ENCODE data around the gene BHLHE41. TPM values are rescaled to one million over a fixed set of nuclear protein-coding genes. Genes with fewer than 3 reads are reported as not detected.

Gene BHLHE41
- total RNA-seq, 3 donors from 2014 or later = 0.05 to 0.28 TPM; not detected in 1

DNA sequence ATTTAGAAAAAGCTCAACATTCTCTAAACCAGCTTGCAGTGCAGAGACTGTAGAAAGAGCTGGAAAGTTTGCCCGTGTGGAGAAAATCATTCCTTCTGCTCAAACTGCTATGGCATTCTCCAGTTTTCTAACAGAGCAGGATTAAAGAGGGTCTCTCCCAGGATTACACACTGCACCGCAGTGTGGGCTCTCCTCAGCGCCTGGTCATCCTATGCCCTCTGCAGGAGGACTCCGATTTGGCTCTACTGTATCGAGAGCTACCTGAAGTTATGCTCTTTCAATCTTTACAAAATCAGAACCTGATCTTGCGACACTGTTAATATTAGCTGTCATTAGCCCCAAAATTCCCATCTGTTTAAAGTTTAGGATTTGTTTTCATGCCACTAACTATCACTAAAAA lies 33.0 kb downstream of the BHLHE41 start:
- Mint-ChIP-seq H3K9me3 (no peaks in the 10 kb centered on the region), H3K4me3 (no peak overlapping the region), H3K27me3 (ENCODE audit: low read depth) (peaks cover 2% of the 10 kb centered on the region), H3K4me1 (ENCODE audit: low read depth) (no peaks in the 10 kb centered on the region), H3K36me3 (ENCODE audit: insufficient read depth) (no peaks in the 10 kb centered on the region)
- DNase-seq (no peak), ATAC-seq (no peak)

DNA sequence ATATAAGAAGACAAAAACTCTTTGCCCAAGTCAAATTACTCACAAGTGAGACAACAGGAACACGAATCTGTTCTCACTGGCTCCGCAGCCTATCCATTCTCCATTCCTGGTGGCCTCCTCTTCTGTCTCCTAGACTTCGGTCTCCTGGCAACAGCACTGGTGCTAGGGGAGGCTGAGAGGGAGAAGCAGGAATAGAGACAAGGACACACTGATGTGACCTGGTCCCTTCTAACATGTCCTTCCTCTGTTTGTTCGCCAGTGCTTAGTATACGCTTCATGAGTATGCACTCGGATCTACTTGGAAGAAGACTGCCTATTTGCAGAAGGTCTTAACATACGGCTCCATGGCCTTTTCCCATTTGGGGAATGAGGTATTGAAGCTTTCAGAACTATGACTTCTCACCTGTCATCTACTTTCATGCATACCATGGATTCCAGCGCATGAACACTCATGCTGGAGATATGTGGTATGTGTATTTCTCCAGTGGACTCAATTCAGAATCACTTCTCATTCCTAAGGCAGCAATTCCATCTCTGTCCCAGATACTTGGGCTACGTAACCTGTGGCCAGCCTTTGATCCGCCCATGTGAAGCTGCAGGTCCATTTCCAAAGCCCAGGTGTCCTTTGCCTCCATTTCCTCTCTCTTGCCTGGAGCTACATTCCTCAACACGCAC lies 33.9 kb downstream of the BHLHE41 start:
- DNase-seq (no peak), ATAC-seq (no peak)
- H3K4me3 Mint-ChIP-seq = no peak overlapping the region
- H3K4me1 Mint-ChIP-seq (ENCODE audit: low read depth) = no peaks in the 10 kb centered on the region
- no peaks in the 10 kb centered on the region for H3K36me3 Mint-ChIP-seq (ENCODE audit: insufficient read depth)
- peaks cover 2% of the 10 kb centered on the region for H3K27me3 Mint-ChIP-seq (ENCODE audit: low read depth)
- H3K9me3 Mint-ChIP-seq = no peaks in the 10 kb centered on the region

GRCh38 chr12:26088998-26089397 lies 35.8 kb downstream of the BHLHE41 start:
- peaks cover 2% of the 10 kb centered on the region for H3K27me3 Mint-ChIP-seq (ENCODE audit: low read depth)
- no peaks in the 10 kb centered on the region for H3K36me3 Mint-ChIP-seq (ENCODE audit: insufficient read depth)
- DNase-seq (no peak), ATAC-seq (no peak)
- no peak overlapping the region for H3K4me3 Mint-ChIP-seq
- H3K9me3 Mint-ChIP-seq = no peaks in the 10 kb centered on the region
- no peaks in the 10 kb centered on the region for H3K4me1 Mint-ChIP-seq (ENCODE audit: low read depth)

GRCh38 chr12:26086936-26087335 lies 37.9 kb downstream of the BHLHE41 start:
- no peak for DNase-seq
- H3K4me3 Mint-ChIP-seq = no peak overlapping the region
- no peaks in the 10 kb centered on the region for H3K9me3 Mint-ChIP-seq
- H3K4me1 Mint-ChIP-seq (ENCODE audit: low read depth) = no peaks in the 10 kb centered on the region
- peaks cover 2% of the 10 kb centered on the region for H3K27me3 Mint-ChIP-seq (ENCODE audit: low read depth)
- no peaks in the 10 kb centered on the region for H3K36me3 Mint-ChIP-seq (ENCODE audit: insufficient read depth)
- ATAC-seq = no peak

GRCh38 chr12:26080911-26081310 lies 43.9 kb downstream of the BHLHE41 start:
- Mint-ChIP-seq H3K36me3 (ENCODE audit: insufficient read depth) (no peaks in the 10 kb centered on the region), H3K9me3 (no peaks in the 10 kb centered on the region), H3K4me1 (ENCODE audit: low read depth) (no peaks in the 10 kb centered on the region), H3K4me3 (no peak overlapping the region), H3K27me3 (ENCODE audit: low read depth) (no peaks in the 10 kb centered on the region)
- DNase-seq (no peak), ATAC-seq (no peak)

GRCh38 chr12:26077915-26078702 lies 46.7 kb downstream of the BHLHE41 start:
- H3K27me3 Mint-ChIP-seq (ENCODE audit: low read depth) = peaks cover 2% of the 10 kb centered on the region
- ATAC-seq = no peak
- H3K9me3 Mint-ChIP-seq = no peaks in the 10 kb centered on the region
- DNase-seq = no peak
- no peaks in the 10 kb centered on the region for H3K4me1 Mint-ChIP-seq (ENCODE audit: low read depth)
- H3K36me3 Mint-ChIP-seq (ENCODE audit: insufficient read depth) = no peaks in the 10 kb centered on the region
- H3K4me3 Mint-ChIP-seq = no peak overlapping the region

Other genes starting within 250 kb of the BHLHE41 start
- under 1 TPM; 0.19 to 0.58 (median 0.53) TPM for gene RASSF8, start 166.4 kb downstream of the BHLHE41 start, total RNA-seq
- gene SSPN, start 70.5 kb upstream of the BHLHE41 start, total RNA-seq = not detected